PFSK-1 (cell line): ENCODE data around the gene SMG1.

ENCODE experiments used
- FOXP2 ChIP-seq: optimal IDR thresholded peaks from 2 replicates; pipeline ENCODE3; 2011; ENCODE audit warnings: borderline replicate concordance, control low read depth, inconsistent platforms; ENCODE audit not compliant: insufficient read depth; ENCODE audit errors: extremely low read length, extremely low read depth
- POLR2AphosphoS5 ChIP-seq: IDR thresholded peaks from 2 replicates; pipeline ENCODE4 v1.6.1; 2012; ENCODE audit warnings: low read depth, mild to moderate bottlenecking, control low read depth, low read length, moderate library complexity
- REST ChIP-seq, 2 experiments: IDR thresholded peaks; 2 replicates each; pipeline versions ENCODE4 v1.6.1 to v1.8.0; 2011 to 2012; ENCODE audit warnings: low read depth in 2 of 2, low read length in 2 of 2, control low read depth in 1 of 2, inconsistent platforms in 1 of 2, mild to moderate bottlenecking in 1 of 2, moderate library complexity in 1 of 2; ENCODE audit not compliant: insufficient read depth in 1 of 2
- SIN3A ChIP-seq: IDR thresholded peaks from 2 replicates; pipeline ENCODE4 v1.6.1; 2012; ENCODE audit warnings: mild to moderate bottlenecking, low read length, moderate library complexity, borderline replicate concordance; ENCODE audit not compliant: insufficient read depth
- TAF1 ChIP-seq: IDR thresholded peaks from 2 replicates; pipeline ENCODE4 v1.6.1; 2012; ENCODE audit warnings: low read length, control low read depth, borderline replicate concordance; ENCODE audit not compliant: insufficient read depth

The SMG1 gene

GRCh38 chr16:18783430-18784341, 142.5 kb downstream of the SMG1 start:
- TF ChIP-seq SIN3A: no peak
- no peak; the same call in 1 of the 2 replicates for TF ChIP-seq POLR2AphosphoS5
- TF ChIP-seq TAF1: no peak
- TF ChIP-seq FOXP2: no peak
- no peak for TF ChIP-seq REST (IDR thresholded peaks at IDR 0.05; ENCODE audit: insufficient read depth in 1 of 2, low read depth in 2 of 2, low read length in 2 of 2)

- TF ChIP-seq TAF1 (no peak), POLR2AphosphoS5 (no peak), REST (IDR thresholded peaks at IDR 0.05; ENCODE audit: insufficient read depth in 1 of 2, low read depth in 2 of 2, low read length in 2 of 2) (no peak), FOXP2 (no peak), SIN3A (no peak)
These were observed 143.3 kb downstream of the SMG1 start for GRCh38 chr16:18782697-18783429.
